ENCODE measurements around the gene OXER1. TPM values are rescaled to one million over a fixed set of nuclear protein-coding genes. Genes with fewer than 3 reads are reported as not detected.

The OXER1 gene
- polyA plus RNA-seq, 2 of the 4 experiments (the other 2 are of a cell fraction), result not detected

DNA sequence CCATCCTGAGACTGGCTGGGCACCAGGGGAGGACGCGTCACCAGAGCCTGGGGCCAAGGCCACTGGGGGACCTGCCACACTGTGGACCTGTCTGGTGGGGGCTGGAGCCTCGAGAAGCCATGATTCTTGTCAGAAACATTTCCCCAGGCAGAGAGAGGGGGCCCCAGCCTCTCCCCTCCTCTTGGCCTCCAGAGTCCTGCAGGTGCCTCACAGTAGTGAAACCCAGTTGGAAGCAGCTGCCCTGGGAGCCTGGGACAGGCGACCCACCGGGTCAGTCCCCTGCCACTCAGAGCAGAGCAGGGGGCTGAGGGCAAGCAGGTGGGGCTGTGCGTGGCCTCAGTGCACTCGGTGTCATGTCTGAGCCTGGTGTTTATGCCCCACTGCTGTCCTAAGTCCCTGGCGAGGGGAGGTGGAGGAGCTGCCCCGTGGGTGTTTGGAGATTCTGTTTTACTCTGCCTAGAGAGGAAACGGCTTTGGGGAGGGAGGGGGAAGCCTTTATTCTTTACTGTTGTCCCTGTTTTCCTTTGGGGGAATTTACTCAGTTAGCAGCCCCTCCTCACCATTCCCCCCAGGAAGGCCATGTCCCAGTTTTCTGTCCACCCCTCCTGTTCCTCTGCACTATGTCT is 7.7 kb downstream of the OXER1 start:
- Histone ChIP-seq H3K4me1 (no peaks in the 10 kb centered on the region), H3K4me2 (no peak overlapping the region), H3K27ac (no peak overlapping the region), H3K9me3 (no peaks in the 10 kb centered on the region), H3K4me3 (no peak overlapping the region)
- TF ChIP-seq, protein P1, sequence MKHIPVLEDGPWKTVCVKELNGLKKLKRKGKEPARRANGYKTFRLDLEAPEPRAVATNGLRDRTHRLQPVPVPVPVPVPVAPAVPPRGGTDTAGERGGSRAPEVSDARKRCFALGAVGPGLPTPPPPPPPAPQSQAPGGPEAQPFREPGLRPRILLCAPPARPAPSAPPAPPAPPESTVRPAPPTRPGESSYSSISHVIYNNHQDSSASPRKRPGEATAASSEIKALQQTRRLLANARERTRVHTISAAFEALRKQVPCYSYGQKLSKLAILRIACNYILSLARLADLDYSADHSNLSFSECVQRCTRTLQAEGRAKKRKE (CRISPR knock-in tag; IDR thresholded peaks at IDR 0.05; ENCODE audit: low read depth), result no peak
- TF ChIP-seq, protein P2, sequence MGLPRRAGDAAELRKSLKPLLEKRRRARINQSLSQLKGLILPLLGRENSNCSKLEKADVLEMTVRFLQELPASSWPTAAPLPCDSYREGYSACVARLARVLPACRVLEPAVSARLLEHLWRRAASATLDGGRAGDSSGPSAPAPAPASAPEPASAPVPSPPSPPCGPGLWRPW (IDR thresholded peaks at IDR 0.05), result no peak
- TF ChIP-seq TP53 (CRISPR knock-in tag; IDR thresholded peaks at IDR 0.05) (no peak), NPAS2 (CRISPR knock-in tag; IDR thresholded peaks at IDR 0.05; ENCODE audit: borderline replicate concordance) (no peak)
- 70% methylated on average over 8 of the region's 10 CpGs for WGBS (ENCODE audit: missing lambda C conversion rate)
- ChIA-PET CTCF (no interaction called here), POLR2A (no interaction called here)
- DNase-seq (ENCODE audit: low read depth in 1 of 2, low spot score in 1 of 2) (no peak), ATAC-seq (no peak), FAIRE-seq (no peak)

DNA sequence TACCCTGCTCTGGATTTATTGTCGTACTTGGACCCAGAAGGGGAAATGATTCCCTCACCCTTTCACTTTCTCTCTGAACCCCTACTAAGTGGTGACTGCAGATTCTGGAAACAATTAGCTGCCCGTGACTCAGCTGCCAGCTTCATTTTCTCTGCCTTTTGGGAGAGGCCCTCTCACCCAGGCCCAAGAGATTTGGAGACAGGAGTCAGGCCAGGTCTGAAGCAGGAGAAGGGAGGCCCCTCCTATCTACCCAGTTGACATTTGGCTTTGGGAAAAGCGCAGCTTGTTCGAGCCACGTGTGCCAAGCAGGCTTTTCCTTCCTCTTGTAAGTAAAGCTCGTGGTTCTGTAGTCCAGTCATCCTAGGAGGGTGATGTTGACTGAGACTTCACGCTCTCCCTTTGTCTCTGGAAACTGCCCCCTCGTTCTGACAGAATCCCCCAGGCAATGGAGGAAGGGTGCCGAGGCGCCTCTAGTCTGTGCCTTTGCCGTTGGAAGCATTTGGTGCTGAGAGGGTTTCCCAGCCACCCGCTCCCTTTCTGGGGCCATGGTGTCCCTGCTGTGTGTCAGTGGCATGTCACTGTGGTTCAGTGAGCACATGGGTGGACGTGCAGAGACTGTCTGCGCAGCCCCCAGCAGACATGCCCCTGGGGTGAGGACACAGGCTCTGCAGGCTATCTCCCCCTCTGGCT is 8.6 kb downstream of the OXER1 start:
- H3K4me3 ChIP-seq, result no peak overlapping the region
- no peak overlapping the region for H3K27ac ChIP-seq
- no peaks in the 10 kb centered on the region for H3K9me3 ChIP-seq
- no peak overlapping the region for H3K4me2 ChIP-seq
- DNase-seq (ENCODE audit: low read depth in 1 of 2, low spot score in 1 of 2) (no peak), FAIRE-seq (no peak), ATAC-seq (no peak)
- 83% methylated on average over 11 of the region's 14 CpGs for WGBS (ENCODE audit: missing lambda C conversion rate)
- ChIA-PET CTCF (interaction anchor here (0.9 to 2.5 kb wide), 3 partner anchors 11 to 15 kb away, joined by 3 to 9 read pairs (median 3); no protein-coding TSS in a partner anchor), POLR2A (no interaction called here)
- no peak for TF ChIP-seq RCOR1 (IDR thresholded peaks at IDR 0.05; ENCODE audit: low read depth, low read length)
- TF ChIP-seq, protein P3, sequence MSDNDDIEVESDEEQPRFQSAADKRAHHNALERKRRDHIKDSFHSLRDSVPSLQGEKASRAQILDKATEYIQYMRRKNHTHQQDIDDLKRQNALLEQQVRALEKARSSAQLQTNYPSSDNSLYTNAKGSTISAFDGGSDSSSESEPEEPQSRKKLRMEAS (IDR thresholded peaks at IDR 0.05), result no peak
- TF ChIP-seq CHD2 (IDR thresholded peaks at IDR 0.05; ENCODE audit: low read length, partially characterized antibody), result no peak
- TF ChIP-seq SMC3 (IDR thresholded peaks at IDR 0.05), result no peak
- no peak for TF ChIP-seq MAFK (IDR thresholded peaks at IDR 0.05; ENCODE audit: partially characterized antibody)
- TF ChIP-seq HOXB5 (CRISPR knock-in tag; IDR thresholded peaks at IDR 0.05), result no peak
- TF ChIP-seq ZNF302 (CRISPR knock-in tag; IDR thresholded peaks at IDR 0.05), result no peak
- no peak for TF ChIP-seq ESRRA (IDR thresholded peaks at IDR 0.05; ENCODE audit: borderline replicate concordance, low read length)
- TF ChIP-seq KDM1A (IDR thresholded peaks at IDR 0.05; ENCODE audit: low read depth), result no peak
- H3K4me1 ChIP-seq, result no peaks in the 10 kb centered on the region

DNA sequence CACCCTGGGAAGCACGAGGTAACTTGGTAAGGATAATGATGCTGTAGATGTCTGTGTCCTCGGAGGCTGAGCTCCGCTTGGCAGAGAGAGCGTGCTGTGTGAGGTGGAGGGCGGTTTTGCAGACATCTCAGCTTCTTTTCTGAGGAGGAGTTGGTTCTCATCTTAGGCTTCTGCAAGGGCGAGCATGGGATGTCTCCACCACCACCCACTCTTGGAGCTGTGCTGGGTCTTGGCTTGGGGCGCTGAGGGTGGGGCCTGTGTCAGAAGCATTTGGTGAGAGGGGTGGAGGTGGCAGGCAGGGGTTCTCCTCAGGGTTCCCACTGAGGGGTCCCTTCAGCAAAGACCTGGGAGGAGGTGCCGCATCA is 9.2 kb downstream of the OXER1 start:
- ChIA-PET CTCF (interaction anchor here (0.9 to 2.5 kb wide), 3 partner anchors 10 to 16 kb away, joined by 3 to 9 read pairs (median 3); no protein-coding TSS in a partner anchor), POLR2A (no interaction called here)
- DNase-seq (ENCODE audit: low read depth in 1 of 2, low spot score in 1 of 2), result no peak
- TF ChIP-seq HDAC2 (IDR thresholded peaks at IDR 0.05) (no peak), HEYL (CRISPR knock-in tag; IDR thresholded peaks at IDR 0.05) (no peak)
- 76% methylated on average over 8 of the region's 8 CpGs for WGBS (ENCODE audit: missing lambda C conversion rate)
- no peak overlapping the region for H3K27ac ChIP-seq
- no peak; a peak in 1 of 6 replicates for ATAC-seq
- no peaks in the 10 kb centered on the region for H3K9me3 ChIP-seq
- H3K4me3 ChIP-seq, result no peak overlapping the region
- H3K4me1 ChIP-seq, result no peaks in the 10 kb centered on the region
- H3K4me2 ChIP-seq, result no peak overlapping the region
- FAIRE-seq, result no peak

DNA sequence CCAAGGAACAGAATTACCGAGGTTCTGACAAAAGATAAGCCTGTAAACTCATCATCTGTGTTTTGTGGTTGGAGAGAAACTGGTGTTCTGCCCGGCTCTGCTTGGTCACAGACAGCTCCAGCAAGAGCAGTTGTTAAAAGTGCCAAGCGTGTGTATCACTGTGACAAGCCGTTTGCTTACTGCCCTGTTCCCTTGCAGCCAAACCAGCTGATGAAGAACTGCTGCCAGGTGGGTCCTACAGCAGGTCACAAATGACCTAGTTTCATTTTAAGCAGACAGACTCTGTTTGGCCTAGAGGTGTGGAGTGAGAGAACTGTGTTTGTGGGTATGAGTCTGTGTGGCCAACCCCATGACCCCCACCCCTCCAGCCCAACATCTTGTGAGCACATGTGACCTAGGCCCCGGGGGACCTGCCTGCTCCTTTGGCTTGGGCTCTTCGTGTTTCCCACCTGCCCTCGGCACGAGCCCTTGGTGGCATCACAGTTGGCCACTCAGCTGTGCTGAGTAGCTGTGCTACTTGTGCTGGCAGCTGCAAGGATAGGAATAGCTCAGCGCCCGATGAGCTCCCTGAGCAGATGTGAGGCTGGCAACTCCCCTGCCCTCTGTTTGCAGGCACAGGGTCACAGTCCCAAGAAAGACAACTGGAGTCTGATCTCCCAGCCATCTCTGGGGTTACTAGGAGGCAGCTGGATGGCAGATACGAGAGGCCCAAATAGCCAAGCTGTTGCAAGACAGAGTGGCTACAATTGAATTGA is 9.7 kb downstream of the OXER1 start:
- DNase-seq (ENCODE audit: low read depth in 1 of 2, low spot score in 1 of 2), result no peak
- WGBS (ENCODE audit: missing lambda C conversion rate), result 80% methylated on average over 11 of the region's 11 CpGs
- CTCF ChIA-PET, result interaction anchor here (2.5 kb wide), 1 partner anchor 16 kb away, joined by 9 read pairs; no protein-coding TSS in a partner anchor
- no peak for FAIRE-seq
- H3K27ac ChIP-seq, result no peak overlapping the region
- ATAC-seq, result no peak
- TF ChIP-seq MYC (IDR thresholded peaks at IDR 0.05; ENCODE audit: borderline replicate concordance, low read length), result no peak
- no peak overlapping the region for H3K4me3 ChIP-seq
- no peaks in the 10 kb centered on the region for H3K4me1 ChIP-seq
- no peak overlapping the region for H3K4me2 ChIP-seq
- POLR2A ChIA-PET, result no interaction called here
- H3K9me3 ChIP-seq, result no peaks in the 10 kb centered on the region
